Measurements from ENCODE around the gene ELL.

DNA sequence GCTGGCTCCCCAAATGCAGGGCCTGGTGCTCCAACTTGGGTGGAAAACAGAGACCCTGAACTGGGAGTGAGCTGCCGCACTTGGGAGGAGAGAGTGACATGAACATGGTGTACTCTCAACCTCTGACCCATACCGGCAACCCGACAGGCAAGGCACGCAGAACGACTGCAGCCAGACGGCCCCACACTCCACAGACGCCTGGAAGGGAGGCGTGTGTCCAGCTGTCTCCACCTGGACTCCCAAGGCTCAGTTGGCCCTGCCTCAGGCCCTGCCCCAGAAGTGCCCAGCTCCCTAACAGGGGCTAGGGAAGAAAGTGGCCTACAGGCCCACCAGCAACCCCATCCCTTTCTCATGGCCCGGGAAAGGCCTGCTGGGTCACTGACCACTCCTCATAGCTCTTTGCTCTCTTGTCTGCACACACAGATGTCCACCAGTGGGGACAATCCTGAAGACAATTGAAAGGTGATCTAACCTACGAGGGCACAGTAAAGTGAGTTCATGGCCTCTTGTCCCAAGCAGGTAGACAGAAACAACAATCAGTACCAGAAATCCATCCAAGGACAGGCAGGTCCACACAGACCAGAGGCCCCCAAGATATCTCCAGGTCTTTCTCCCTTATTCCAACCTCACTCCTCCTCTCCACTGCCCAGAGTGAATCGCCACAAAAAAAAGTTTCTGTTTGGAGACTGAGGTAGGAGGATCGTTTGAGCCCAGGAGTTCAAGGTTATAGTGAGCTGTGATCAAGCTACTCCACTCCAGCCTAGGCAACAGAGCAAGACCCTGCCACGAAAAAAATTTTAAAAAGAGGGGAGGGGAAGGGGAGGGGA lies 28.2 kb downstream of the ELL start:
- TF ChIP-seq, protein P1, sequence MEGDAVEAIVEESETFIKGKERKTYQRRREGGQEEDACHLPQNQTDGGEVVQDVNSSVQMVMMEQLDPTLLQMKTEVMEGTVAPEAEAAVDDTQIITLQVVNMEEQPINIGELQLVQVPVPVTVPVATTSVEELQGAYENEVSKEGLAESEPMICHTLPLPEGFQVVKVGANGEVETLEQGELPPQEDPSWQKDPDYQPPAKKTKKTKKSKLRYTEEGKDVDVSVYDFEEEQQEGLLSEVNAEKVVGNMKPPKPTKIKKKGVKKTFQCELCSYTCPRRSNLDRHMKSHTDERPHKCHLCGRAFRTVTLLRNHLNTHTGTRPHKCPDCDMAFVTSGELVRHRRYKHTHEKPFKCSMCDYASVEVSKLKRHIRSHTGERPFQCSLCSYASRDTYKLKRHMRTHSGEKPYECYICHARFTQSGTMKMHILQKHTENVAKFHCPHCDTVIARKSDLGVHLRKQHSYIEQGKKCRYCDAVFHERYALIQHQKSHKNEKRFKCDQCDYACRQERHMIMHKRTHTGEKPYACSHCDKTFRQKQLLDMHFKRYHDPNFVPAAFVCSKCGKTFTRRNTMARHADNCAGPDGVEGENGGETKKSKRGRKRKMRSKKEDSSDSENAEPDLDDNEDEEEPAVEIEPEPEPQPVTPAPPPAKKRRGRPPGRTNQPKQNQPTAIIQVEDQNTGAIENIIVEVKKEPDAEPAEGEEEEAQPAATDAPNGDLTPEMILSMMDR (IDR thresholded peaks at IDR 0.05), result no peak
- TF ChIP-seq POLR2A (IDR thresholded peaks at IDR 0.05) (no peak), POLR2AphosphoS5 (IDR thresholded peaks at IDR 0.05) (peak; percentile 62 to 84), EP300 (IDR thresholded peaks at IDR 0.05) (peak in 1 of 4 donors; percentile 85)

Data from upper lobe of left lung (tissue), 4 donors.